Osteocyte (in vitro differentiated cells): Measurements from ENCODE around the gene PLXNC1. TPM values are rescaled to one million over a fixed set of nuclear protein-coding genes. Genes with fewer than 3 reads are reported as not detected.

Source experiments
- DNase-seq: peaks from one replicate; pipeline ENCODE4 v3.0.0; 2021; ENCODE audit warnings: mixed read lengths; ENCODE audit not compliant: unreplicated experiment; ENCODE audit errors: extremely low spot score
- H3K27ac Mint-ChIP-seq: one replicate; pipeline ENCODE4 v1.8.0; 2021; ENCODE audit warnings: mild to moderate bottlenecking, mixed read lengths; ENCODE audit not compliant: unreplicated experiment
- H3K27me3 Mint-ChIP-seq: one replicate; pipeline ENCODE4 v1.8.0; 2021; ENCODE audit warnings: mixed read lengths; ENCODE audit not compliant: unreplicated experiment
- H3K36me3 Mint-ChIP-seq: one replicate; pipeline ENCODE4 v1.8.0; 2021; ENCODE audit warnings: mixed read lengths; ENCODE audit not compliant: unreplicated experiment
- H3K4me1 Mint-ChIP-seq: one replicate; pipeline ENCODE4 v1.8.0; 2021; ENCODE audit warnings: mixed read lengths; ENCODE audit not compliant: unreplicated experiment
- H3K4me3 Mint-ChIP-seq: one replicate; pipeline ENCODE4 v1.8.0; 2021; ENCODE audit warnings: mild to moderate bottlenecking, moderate library complexity, mixed read lengths; ENCODE audit not compliant: unreplicated experiment
- H3K9me3 Mint-ChIP-seq: one replicate; pipeline ENCODE4 v1.8.0; 2021; ENCODE audit warnings: mixed read lengths; ENCODE audit not compliant: unreplicated experiment
- long read RNA-seq: library from polyadenylated mRNA; unstranded; transcript quantifications from one replicate; pipeline ENCODE4 v2.0.0, GENCODE V29; 2021
- total RNA-seq: library from RNA; stranded (reverse); gene quantifications from 2 replicates; pipeline ENCODE4 v1.2.1, GENCODE V29; 2021
- TF ChIP-seq, protein P1 (sequence below): fragments of 200-600 bp; sonication (generic); IDR thresholded peaks from 2 replicates; pipeline ENCODE4 v1.5.0; 2021; ENCODE audit warnings: antibody characterized with exemption, mild to moderate bottlenecking, moderate library complexity

PLXNC1 gene
- total RNA-seq = 0.32 and 1.1 TPM in 2 replicates
- long read RNA-seq = 0 reads

DNA sequence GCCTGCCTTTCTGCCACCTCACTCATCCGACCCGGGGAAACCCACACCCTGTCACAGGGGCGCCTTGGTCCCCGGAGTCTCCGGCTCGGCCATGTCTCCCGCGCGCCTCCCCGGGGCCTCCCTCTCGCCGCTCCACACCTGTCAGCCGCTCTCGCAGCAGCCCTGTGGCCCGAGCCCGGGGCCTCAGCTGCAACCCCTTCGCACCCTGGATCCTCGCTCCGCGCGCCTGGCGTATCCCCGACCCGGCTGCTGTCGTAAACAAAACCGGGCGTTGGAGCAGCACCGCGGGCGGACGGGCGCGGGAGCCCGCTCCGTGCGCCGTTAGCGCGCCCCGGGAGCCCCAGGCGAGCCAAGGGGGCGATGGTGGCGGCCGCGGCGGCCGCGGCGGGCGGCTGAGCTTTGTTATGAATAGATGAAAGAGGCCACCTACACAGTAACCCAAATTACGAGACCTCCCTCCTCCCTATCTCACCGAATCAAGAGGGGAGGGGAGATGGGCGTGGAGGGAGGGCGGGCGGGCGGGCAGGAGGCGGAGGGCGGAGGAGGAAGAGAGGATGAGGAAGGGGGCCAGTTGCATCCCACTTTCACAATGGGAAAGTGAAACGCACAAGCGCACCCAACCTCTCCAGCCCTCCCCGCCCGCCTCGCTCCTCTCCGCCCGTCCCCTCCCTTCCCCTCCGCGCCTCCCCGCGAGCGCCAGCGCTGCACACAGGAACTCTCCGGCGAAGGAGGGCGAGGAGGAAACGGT lies at the start of gene PLXNC1:
Gene PLXNC1, plus strand, starts transcription at position 587 of the 748 bp plus-strand sequence. CDS start 395 bp downstream, outside the sequence.
- H3K27ac Mint-ChIP-seq = no peak within 1 kb of the TSS
- peaks cover 14% of the 10 kb centered on the region for H3K4me1 Mint-ChIP-seq
- TF ChIP-seq, protein P1, sequence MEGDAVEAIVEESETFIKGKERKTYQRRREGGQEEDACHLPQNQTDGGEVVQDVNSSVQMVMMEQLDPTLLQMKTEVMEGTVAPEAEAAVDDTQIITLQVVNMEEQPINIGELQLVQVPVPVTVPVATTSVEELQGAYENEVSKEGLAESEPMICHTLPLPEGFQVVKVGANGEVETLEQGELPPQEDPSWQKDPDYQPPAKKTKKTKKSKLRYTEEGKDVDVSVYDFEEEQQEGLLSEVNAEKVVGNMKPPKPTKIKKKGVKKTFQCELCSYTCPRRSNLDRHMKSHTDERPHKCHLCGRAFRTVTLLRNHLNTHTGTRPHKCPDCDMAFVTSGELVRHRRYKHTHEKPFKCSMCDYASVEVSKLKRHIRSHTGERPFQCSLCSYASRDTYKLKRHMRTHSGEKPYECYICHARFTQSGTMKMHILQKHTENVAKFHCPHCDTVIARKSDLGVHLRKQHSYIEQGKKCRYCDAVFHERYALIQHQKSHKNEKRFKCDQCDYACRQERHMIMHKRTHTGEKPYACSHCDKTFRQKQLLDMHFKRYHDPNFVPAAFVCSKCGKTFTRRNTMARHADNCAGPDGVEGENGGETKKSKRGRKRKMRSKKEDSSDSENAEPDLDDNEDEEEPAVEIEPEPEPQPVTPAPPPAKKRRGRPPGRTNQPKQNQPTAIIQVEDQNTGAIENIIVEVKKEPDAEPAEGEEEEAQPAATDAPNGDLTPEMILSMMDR = no peak
- peaks cover 75% of the 10 kb centered on the region for H3K27me3 Mint-ChIP-seq
- DNase-seq = no peak
- no peaks in the 10 kb centered on the region for H3K36me3 Mint-ChIP-seq
- H3K9me3 Mint-ChIP-seq = no peaks in the 10 kb centered on the region
- peak within 1 kb of the TSS; percentile 68 for H3K4me3 Mint-ChIP-seq

DNA sequence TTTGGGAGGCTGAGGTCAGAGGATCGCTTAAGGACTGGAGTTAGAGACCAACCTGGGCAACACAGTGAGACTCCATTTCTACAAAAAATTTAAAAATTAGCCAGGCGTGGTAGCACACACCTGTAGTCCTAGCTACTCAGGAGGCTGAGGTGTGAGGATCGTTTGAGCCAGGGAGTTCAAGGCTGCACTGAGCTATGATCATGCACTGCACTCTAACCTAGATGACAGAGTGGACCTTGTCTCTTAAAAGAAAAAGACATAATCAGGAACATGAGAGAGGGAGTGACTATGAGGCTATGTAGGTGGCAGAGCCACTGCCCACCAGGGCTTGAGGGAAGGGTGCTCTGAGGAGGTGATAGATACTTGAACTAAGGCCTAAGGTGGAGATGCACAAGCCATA lies 49.2 kb upstream of the PLXNC1 start:
- Mint-ChIP-seq H3K27me3 (no peaks in the 10 kb centered on the region), H3K9me3 (no peaks in the 10 kb centered on the region), H3K4me1 (peaks cover 44% of the 10 kb centered on the region), H3K27ac (no peak overlapping the region), H3K36me3 (no peaks in the 10 kb centered on the region), H3K4me3 (no peak overlapping the region)
- DNase-seq = no peak
- TF ChIP-seq, protein P1 = no peak

DNA sequence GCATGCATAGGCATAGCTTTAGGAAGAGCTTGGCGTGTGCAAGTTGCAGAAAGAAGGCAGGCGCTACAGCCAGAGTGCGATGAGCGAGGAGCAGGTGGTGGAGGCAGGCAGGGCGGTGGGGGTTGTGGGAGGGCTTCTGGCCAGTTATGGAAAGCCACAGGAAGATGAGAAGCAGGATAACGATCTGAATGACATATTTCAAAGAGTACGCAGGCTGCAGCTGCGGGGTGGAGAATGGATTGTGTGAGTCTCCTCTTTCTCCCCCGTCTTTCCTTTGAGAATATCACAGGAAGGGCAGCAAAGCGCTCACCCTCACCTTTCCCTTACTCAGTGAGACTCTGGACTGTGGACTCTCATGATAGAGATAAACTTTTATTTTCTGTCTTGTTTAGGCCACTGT lies 48.7 kb upstream of the PLXNC1 start:
- H3K4me1 Mint-ChIP-seq = peaks cover 44% of the 10 kb centered on the region
- no peaks in the 10 kb centered on the region for H3K9me3 Mint-ChIP-seq
- H3K27ac Mint-ChIP-seq = peak overlapping the region; percentile 18
- H3K4me3 Mint-ChIP-seq = no peak overlapping the region
- no peaks in the 10 kb centered on the region for H3K36me3 Mint-ChIP-seq
- DNase-seq = no peak
- TF ChIP-seq, protein P1 = no peak
- no peaks in the 10 kb centered on the region for H3K27me3 Mint-ChIP-seq

DNA sequence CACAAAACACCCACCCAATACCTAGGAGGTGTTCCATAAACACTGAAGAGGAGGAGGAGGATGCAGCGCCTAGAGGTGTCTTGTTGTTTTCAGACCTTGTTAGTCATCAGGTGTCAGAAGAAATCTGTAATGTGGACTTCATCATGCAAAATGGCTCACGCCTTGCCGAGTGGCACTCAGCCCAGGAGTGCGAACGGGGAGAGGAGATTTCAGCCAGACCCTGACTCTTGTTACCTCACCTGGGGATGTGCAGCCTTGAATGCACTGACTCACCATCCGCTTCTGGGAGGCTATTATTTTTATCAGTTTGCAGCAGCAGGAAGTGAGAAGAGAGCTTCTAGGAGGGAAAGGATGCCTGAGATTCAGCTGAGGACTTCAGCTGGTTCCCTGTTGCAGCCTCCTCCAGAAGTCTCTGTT lies 48.2 kb upstream of the PLXNC1 start:
- TF ChIP-seq, protein P1 = no peak
- Mint-ChIP-seq H3K36me3 (no peaks in the 10 kb centered on the region), H3K27ac (peak overlapping the region; percentile 56), H3K4me1 (peaks cover 43% of the 10 kb centered on the region), H3K27me3 (peaks cover under 1% of the 10 kb centered on the region), H3K9me3 (no peaks in the 10 kb centered on the region), H3K4me3 (no peak overlapping the region)
- DNase-seq = no peak

DNA sequence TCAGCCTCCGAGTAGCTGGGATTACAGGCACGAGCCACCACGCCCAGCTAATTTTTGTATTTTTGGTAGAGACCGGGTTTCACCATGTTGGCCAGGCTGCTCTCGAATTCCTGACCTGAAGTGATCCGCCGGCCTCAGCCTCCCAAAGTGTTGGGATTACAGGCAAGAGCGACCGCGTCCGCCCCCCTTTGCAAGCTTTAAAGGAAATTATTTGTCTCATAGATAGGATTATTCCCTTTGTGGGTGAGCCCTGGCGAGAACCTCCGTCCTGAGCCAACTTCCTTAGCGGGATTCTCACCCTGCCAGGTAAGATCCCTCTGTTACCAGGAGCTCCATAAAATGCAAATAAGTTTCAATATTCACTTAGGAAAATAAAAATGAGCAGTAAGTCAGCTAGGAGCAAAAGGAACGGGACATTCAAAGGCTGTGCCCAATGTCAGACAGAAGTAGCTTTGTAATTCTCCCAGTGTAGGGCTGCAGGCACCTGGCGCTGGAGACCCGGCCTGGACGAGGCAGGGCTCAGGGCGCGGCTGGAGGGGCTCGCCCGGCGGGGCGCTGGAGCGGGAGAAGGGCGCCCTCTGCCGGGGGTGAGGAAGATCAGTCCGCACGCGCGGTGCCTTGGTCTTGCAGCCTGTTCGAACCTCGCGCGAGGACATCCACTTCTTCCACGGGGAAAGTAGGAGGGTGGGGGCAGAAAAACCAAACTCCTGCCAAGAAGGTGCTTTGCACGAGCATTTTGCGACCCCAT lies 47.2 kb upstream of the PLXNC1 start:
- Mint-ChIP-seq H3K36me3 (no peaks in the 10 kb centered on the region), H3K27ac (peak overlapping the region; percentile 70), H3K4me3 (peak overlapping the region; percentile 83), H3K4me1 (peaks cover 39% of the 10 kb centered on the region), H3K9me3 (no peaks in the 10 kb centered on the region), H3K27me3 (peaks cover 4% of the 10 kb centered on the region)
- DNase-seq = peak; percentile 94
- TF ChIP-seq, protein P1 = peak; percentile 97
